HG03025 (cell line): ENCODE results near the gene FBXW5.

Source experiments
- ATAC-seq: cut with Tn5 transposase; IDR thresholded peaks from one replicate; pipeline ENCODE4 v1.9.1; 2021; ENCODE audit warnings: mild to moderate bottlenecking, moderate library complexity; ENCODE audit not compliant: unreplicated experiment, low FRiP score

Gene FBXW5

GRCh38 chr9:136978865-136979544, 34.5 kb upstream of the FBXW5 start:
- ATAC-seq: no peak

DNA sequence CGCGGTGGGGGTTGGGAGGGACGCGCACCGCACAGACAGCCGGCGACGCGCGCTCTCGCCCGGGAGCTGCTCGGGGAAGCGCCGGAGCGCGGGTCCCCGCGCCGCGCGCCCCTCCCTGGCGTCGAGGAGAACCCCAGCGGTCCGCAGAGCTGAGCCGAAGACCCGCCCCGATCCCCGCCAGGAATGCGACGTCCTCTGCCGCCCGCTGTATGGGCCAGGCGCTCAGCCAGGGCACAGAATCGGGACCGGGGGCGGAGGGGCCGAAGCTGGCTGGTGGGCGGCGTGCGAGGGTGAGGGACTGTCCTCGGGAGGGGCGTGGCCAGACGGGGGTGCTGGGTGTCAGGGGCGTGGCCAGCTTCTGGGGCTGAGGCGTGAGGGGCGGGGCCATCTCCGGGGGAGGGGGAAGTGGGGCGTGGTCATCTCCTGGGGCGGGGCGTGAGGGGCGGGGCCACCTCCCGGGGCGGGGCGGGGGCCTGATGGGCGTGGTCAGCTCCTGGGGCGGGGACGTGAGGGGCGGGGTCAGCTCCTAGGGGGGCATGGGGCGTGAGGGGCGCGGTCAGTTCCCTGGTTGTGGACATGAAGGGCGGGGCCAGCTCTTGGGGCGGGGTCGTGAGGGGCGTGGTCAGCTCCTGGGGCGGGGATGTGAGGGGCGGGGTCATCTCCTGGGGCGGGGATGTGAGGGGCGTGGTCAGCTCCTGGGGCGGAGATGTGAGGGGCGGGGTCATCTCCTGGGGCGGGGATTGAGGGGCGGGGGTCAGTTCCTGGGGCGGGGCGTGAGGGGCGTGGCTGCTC, 33.7 kb upstream of the FBXW5 start:
- ATAC-seq: no peak

GRCh38 chr9:136977649-136978072, 33.1 kb upstream of the FBXW5 start:
- no peak for ATAC-seq

- no peak for ATAC-seq
These were observed 32.7 kb upstream of the FBXW5 start, which contains the start of gene PTGDS for GRCh38 chr9:136977223-136977622. Gene PTGDS, plus strand, starts transcription at chr9:136977504. Its CDS starts 75 bp downstream, at chr9:136977579.

DNA sequence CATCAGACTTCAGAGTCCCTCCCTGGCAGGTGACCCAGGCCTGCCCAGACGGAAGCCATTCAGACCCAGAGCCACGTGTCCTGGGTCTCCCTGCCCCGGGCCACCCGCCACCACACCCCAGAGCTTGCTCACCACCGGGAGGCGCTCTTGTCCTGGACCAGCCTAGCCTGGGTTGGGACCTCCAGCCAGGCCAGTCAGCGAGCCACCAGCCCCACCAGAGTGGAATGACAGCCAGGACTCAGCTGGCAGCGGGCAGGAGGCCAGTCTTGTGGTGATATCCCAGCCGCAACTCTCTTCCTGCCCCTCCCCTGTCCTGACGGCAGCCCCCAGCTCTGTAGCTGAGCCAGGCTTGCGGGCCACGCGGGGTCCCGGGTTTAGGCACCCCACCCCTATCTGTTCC, 31.1 kb upstream of the FBXW5 start:
- no peak for ATAC-seq

- ATAC-seq: no peak
These were observed 30.4 kb upstream of the FBXW5 start for GRCh38 chr9:136974817-136975535.

DNA sequence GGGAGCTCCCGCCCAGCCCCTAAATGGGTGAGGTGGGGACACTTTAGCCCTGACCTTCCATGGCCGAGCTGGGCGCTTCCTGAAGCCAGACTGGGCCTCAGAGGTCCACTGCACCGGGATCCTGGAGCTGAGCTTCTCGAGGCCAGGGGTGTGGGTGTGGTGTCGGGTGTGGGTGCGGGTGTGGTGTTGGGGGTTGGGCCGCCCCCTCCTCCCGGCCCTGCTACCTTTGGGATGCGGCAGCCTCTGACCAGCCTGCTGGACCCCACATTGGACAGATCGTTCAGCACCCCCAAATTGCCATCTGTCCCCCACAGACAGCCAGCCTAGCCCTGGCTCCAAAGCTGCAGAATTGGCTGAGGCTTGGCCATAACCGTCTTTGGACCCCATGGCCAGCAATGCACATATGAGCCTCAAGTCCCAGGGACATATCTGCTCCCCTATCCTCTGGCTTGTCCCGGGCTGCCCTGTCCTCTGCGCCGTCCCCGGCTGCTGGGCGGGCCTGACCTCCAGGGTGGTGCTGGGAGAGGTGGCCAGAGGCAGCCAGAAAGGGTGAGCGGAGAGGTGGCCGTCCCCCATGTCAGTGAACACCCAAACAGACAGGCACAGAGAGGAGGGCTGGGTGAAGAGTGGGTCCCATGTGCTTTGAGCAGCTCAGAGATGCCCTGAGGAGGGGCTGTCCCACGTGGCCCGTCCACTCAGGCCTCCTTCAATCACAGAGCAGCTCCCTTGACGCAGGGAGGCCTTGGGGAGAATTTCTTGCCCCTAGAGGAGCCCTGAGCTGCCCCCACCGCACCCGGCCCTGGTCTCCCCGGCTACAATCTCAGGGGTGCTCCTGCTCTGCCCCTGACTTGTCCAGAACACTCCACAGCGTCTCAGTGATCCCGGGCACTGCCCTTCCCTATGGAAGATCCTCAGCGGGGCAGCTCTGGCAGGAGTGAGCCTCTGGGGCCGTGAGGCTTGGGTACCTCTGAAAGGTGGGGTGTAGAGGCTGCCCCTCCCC, 29.4 kb upstream of the FBXW5 start:
- ATAC-seq: no peak

DNA sequence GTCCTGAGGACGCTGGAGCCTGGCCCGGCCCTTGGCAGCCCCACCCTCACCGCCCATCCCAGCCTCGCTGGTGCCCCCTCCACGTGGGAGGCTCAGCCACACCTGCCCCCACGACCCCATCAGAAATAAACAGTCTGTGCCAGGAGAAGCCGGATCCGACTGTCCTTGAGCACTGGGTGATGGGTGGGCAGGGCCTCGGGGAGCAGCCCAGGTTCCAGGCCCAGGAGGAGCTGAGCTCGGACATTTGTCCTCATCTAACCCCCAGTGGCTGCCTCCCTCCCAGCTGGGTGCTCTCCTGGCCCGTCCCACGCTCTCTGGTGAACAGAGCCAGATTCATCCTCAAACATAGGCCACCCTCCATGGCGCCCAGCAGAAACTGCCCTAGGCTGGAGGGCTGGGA, 28.2 kb upstream of the FBXW5 start:
- ATAC-seq: no peak

DNA sequence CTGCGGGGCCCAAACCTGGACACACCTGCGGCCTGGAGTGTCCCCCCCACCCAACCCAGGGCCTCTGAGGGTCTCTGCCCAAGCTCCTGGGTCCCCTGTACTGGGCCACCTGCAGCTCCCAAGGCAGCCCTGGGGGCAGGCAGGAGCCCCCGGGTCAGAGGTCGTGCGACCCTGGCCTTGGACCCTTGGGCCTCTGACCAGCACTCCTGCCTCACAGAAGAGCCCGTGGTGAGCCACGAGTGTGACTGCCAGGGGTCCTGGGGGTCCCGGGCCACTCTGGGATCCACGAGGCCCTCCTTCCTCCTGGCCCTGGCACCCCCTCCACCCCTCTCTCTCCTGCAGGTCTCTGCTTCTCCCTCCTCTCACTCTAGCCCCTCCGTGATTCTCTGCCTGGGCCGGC, 27.8 kb upstream of the FBXW5 start:
- ATAC-seq: no peak

DNA sequence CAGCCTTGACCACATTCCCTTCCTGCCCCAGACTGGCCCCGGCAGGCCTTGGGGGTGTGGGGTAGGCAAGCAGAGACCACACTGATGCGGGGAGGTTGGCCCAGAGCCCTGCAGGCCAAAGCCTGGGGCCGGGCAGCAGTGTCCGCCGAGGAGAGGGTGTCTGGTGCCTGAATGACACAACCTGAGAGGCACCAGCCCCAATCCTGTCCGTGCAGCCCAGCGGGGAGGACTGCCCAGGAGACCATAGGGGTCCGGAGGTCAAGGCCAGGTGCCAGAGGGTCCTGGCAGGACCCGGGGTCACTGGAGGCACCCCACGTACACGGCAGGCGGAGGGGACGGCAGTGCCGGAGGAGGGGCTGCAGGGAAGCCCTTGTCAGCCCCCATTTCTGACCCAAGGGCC, 27.2 kb upstream of the FBXW5 start:
- no peak for ATAC-seq

- ATAC-seq: no peak
These were observed 25.8 kb upstream of the FBXW5 start for GRCh38 chr9:136970361-136970760.

DNA sequence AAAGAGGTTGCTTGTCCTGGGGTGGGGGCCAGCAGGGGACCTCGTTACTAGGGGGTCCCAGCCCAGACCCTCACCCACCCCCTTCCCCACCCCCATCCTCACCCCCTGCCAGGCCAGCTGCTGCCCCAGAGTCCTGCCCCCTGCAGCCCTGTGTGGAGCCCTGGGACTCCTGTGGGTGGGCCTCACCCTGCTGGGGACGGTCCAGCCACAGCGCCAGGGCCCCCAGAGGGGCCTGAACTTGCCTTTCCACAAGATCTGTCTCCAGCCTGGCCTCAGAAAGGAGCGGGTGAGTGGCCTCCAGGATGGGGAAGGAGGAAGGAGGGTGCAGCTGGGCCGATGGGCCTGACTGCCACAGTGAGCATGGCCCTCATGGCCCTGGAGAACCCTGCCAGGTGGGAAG, 25.2 kb upstream of the FBXW5 start:
- ATAC-seq: no peak

GRCh38 chr9:136969150-136969549, 24.6 kb upstream of the FBXW5 start:
- ATAC-seq: no peak

- no peak for ATAC-seq
These were observed 24.0 kb upstream of the FBXW5 start for GRCh38 chr9:136968333-136969127.

- ATAC-seq: no peak
These were observed 21.4 kb upstream of the FBXW5 start for GRCh38 chr9:136965771-136966484.

DNA sequence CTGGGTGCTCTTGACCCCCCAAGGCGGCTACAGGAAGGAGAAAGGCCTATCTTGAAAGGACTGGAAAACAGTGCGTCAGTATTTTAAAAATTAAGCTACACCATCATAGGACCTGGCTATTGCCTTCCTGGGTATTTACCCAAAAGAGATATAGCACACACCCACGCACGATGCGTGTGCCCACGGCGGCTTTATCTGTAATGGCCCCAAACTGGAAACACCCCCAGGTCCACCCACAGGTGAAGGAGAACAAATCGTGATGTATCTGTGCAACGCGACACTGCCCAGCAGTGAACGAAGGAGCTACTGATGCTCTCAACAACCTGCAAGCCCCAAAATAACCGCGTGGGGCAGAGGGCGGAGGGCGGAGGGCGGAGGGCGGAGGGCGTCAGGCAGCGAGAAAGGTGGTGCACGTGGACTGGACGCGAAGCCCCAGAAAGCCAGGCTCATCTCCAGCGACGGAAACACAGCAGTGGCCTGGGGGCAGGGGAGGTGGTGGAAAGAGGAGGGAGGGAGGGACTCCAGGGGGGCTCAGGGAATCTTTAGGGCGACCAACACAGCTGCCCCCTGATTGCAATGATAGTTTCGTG, 20.4 kb upstream of the FBXW5 start:
- no peak for ATAC-seq

- no peak for ATAC-seq
These were observed 19.7 kb upstream of the FBXW5 start for GRCh38 chr9:136964171-136964689.

DNA sequence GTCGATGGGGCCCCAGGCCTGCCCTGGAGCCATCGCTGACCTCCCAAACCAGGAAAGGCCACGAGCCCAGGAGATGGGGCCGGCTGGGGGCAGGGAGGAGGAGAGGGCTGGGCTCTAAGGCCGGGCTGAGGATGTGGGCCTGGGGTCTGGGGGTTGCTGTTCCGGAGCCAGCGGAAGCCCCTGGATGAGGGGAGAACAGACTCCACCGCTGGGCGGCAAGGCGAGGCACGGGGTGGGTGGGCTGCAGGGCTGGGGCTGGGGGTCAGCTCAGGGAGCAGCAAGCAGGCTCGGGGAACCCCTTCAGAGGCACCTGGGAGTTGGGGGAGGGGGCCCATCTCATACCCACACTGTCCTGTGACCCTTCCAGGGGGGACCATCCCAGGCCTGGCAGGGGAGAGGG, 19.2 kb upstream of the FBXW5 start:
- no peak for ATAC-seq
